MM.1S (cell line): ENCODE measurements around the gene OSTF1.

Source experiments
- CTCF ChIP-seq: fragments of 300-600 bp; sonication (generic); IDR thresholded peaks from 2 replicates; pipeline ENCODE4 v1.5.1; 2016; ENCODE audit warnings: antibody characterized with exemption, low read length, mixed read lengths
- EZH2 ChIP-seq: fragments of 300-600 bp; sonication (generic); optimal IDR thresholded peaks from 2 replicates; pipeline ENCODE3; 2017; ENCODE audit warnings: low read depth, mild to moderate bottlenecking, antibody characterized with exemption, low read length, mixed read lengths

GRCh38 chr9:75041041-75041440 is 47.3 kb upstream of the OSTF1 start:
- no peak for TF ChIP-seq CTCF
- no peak for TF ChIP-seq EZH2
